ENCODE results near the gene SNAPIN. TPM values are rescaled to one million over a fixed set of nuclear protein-coding genes. Genes with fewer than 3 reads are reported as not detected.

SNAPIN gene
- 50.2 to 65.2 TPM (median 55.4 TPM) in 5 replicates for total RNA-seq (2022; extraction: Qiagen RNA extraction; ENCODE audit: low read depth)

DNA sequence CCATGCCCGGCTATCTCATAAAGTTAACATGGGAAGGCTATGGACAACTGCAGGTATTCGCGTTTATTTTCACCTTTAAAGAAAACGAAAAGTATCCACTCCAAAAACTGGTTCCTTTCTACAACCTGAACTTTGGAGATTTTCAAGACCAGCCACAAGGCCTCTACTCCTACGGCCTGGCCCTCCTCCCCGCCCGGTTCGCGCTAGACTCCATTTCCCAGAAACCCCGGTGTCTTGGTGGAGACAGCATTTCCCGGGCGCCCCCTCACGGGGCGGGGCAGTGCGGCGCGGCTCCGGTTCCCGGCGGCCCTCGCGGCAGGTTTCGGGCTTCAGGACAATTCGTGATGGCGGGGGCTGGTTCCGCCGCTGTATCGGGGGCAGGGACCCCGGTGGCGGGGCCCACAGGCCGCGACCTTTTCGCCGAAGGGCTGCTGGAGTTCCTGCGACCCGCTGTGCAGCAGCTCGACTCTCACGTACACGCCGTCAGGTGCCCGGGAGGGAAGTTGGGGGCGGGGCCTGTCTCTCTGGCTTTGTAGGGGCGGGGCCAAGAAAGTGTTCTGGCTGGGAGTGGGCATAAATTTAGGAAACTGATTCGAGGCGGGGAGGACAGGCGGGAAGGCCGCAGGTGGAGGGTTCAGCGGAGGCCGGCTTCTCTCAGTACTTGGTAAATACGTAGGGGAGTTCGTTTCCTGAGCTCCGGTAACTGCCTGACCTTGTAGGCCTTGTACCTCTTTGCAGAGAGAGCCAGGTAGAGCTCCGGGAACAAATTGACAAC lies at the start of gene SNAPIN:
SNAPIN (plus strand) TSS at position 304 of the 775 bp plus-strand sequence; CDS start at position 345, 41 bp downstream.

DNA sequence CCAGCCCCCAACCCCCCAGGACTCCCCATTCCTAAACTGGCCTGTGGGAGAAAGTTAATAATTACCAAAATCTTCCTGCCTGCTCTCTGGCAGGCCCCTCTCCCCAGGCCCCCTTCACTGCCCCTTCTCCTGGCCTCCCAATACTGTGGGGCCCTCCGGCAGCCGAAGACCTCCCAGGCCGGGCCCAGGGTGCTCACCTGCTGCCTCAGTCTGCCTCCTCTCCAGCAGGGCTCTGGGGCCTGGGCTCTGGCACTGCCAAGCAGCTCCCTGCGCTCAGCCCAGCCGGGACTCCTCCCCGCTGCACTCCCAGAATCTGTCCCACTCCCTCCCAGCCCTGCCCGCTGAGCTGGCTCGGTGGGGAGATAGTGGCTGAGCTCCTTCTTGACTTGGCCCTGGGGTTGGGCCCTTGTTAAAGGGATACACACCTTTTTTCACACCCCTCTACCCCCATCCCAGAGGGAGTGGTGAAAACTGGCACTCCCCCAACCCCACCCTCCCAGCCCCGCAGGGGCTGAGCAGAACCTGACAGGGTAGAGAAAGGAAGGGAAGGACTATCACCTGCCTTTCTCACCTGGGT lies 45.7 kb upstream of the SNAPIN start, which contains the start of gene S100A16:
S100A16 (minus strand) TSS at position 383 of the 577 bp plus-strand sequence. CDS start 4,986 bp downstream, outside the sequence.

GRCh38 chr1:153616144-153616916 lies 42.2 kb upstream of the SNAPIN start, which contains the start of gene S100A14:
S100A14 (minus strand) TSS chr1:153616325; CDS start chr1:153615858, 467 bp downstream.

GRCh38 chr1:153626904-153627714 lies 31.4 kb upstream of the SNAPIN start, which contains the start of gene S100A13:
S100A13 (minus strand) TSS chr1:153627505; CDS start chr1:153626472, 1,033 bp downstream.

DNA sequence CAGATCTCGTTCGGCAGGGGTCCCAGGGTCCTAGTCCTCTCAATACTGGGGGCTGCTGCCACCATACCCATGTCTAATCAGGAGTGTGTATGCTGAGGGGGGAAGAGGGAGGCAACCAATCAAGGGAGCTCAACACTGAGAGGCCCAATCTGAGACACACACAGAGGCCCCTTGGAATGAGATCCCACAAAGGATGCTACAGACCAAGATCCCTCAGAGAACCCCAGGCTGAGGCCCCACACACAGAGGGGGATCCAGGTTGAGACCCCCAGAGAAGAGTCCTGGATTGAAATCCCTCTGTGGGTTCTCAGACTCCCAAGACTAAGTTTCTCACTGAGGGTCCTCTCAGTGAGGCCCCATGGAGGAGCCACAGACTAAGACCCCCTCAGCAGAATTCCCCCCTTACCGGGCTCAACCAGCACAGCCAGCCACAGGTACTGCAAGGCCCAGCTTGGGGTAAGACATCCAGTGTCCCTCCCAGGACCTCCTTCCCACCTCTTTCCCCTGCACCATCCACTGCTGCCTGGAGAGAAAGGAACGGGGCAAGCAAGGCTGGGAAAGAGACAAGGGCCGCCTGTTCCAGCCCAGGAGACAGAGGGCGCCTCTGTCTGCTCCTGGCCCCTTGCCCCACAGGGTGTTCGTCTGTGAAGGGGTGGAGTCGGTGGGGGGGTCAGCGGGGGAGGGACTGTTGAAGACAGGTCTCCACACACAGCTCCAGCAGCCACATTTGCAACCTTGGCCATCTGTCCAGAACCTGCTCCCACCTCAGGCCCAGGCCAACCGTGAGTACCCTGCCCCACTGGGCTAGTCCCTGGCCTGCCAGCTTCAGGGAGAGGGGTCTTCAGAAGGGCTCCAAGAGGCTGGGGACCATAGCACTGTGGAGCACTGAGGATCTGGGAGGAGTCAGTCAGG lies 30.5 kb upstream of the SNAPIN start, which contains the start of gene S100A1:
S100A1 (plus strand) TSS at position 720 of the 912 bp plus-strand sequence. CDS start 2,088 bp downstream, outside the sequence.

GRCh38 chr1:153633754-153634665 lies 24.5 kb upstream of the SNAPIN start, which contains the start of gene CHTOP:
CHTOP (plus strand) TSS chr1:153634066; CDS start chr1:153636589, 2,523 bp downstream.

DNA sequence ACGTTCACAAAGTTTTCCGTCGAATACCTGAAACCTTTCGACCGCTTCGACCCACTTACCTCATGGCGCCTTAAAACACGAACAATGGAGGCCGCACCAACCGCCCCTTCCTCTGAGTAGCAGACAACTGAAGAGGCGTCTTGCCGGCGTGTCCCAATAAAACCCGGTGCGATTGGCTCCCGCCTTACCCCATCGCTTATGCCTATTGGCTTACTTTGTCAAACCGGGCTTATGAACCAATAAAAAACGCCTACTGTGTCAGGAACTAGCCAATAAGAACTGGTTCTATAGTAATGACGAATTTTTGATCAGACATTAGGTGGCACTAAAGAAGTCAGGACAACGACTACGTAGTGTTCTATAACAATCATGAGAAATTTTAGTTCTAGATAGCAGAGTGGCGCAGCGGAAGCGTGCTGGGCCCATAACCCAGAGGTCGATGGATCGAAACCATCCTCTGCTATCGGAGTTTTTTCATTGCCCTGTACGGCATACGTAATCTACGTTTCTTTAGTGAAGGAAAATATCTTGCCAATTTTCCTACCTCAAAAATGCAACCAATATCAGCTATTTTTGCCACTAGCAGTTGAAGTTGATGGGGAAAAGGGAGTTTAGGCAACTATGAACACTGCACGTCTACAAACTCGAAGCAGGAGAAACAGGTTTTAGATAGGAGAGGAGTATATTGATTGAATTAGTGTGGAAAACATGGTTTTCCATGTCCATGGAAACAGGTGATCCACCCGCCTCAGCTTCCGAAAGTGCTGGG lies 12.5 kb downstream of the SNAPIN start, which contains the start of gene ILF2:
ILF2 (minus strand) TSS at position 135 of the 769 bp plus-strand sequence; CDS start at position 64, 71 bp downstream.

DNA sequence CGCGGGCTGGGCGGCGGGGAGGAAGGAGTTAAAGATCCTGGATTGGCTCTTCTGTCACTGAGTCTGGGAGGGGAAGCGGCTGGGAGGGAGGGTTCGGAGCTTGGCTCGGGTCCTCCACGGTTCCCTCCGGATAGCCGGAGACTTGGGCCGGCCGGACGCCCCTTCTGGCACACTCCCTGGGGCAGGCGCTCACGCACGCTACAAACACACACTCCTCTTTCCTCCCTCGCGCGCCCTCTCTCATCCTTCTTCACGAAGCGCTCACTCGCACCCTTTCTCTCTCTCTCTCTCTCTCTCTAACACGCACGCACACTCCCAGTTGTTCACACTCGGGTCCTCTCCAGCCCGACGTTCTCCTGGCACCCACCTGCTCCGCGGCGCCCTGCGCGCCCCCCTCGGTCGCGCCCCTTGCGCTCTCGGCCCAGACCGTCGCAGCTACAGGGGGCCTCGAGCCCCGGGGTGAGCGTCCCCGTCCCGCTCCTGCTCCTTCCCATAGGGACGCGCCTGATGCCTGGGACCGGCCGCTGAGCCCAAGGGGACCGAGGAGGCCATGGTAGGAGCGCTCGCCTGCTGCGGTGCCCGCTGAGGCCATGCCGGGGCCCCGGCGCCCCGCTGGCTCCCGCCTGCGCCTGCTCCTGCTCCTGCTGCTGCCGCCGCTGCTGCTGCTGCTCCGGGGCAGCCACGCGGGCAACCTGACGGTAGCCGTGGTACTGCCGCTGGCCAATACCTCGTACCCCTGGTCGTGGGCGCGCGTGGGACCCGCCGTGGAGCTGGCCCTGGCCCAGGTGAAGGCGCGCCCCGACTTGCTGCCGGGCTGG lies 20.2 kb downstream of the SNAPIN start, which contains the start of gene NPR1:
NPR1 (plus strand) TSS at position 170 of the 818 bp plus-strand sequence; CDS start at position 591, 421 bp downstream.

Other genes starting within 250 kb of the SNAPIN start
- not detected in 5 replicates for gene S100A7A, start 242.2 kb upstream of the SNAPIN start, total RNA-seq (2022; extraction: Qiagen RNA extraction; ENCODE audit: low read depth)
- not detected in 5 replicates for gene S100A7, start 198.1 kb upstream of the SNAPIN start, total RNA-seq (2022; extraction: Qiagen RNA extraction; ENCODE audit: low read depth)
- 3,257 to 3,743 TPM (median 3,382 TPM) in 5 replicates for gene S100A6, start 122.7 kb upstream of the SNAPIN start, total RNA-seq (2022; extraction: Qiagen RNA extraction; ENCODE audit: low read depth)
- gene S100A5, start 117.8 kb upstream of the SNAPIN start, total RNA-seq (2022; extraction: Qiagen RNA extraction; ENCODE audit: low read depth) = 0.41 to 1.7 TPM (median 0.88 TPM) in 5 replicates
- 1,529 to 1,824 TPM (median 1,687 TPM) in 5 replicates for gene S100A4, start 112.9 kb upstream of the SNAPIN start, total RNA-seq (2022; extraction: Qiagen RNA extraction; ENCODE audit: low read depth)
- gene S100A3, start 109.4 kb upstream of the SNAPIN start, total RNA-seq (2022; extraction: Qiagen RNA extraction; ENCODE audit: low read depth) = 86.7 to 117 TPM (median 103 TPM) in 5 replicates
- gene S100A2, start 92.9 kb upstream of the SNAPIN start, total RNA-seq (2022; extraction: Qiagen RNA extraction; ENCODE audit: low read depth) = 19.1 to 29.3 TPM (median 27.2 TPM) in 5 replicates
- gene S100A16, start 45.6 kb upstream of the SNAPIN start, total RNA-seq (2022; extraction: Qiagen RNA extraction; ENCODE audit: low read depth) = 374 to 526 TPM (median 478 TPM) in 5 replicates
- gene S100A14, start 42.4 kb upstream of the SNAPIN start, total RNA-seq (2022; extraction: Qiagen RNA extraction; ENCODE audit: low read depth) = 0.55 to 1.3 TPM (median 0.80 TPM) in 5 replicates
- 158 to 174 TPM (median 170 TPM) in 5 replicates for gene S100A13, start 31.2 kb upstream of the SNAPIN start, total RNA-seq (2022; extraction: Qiagen RNA extraction; ENCODE audit: low read depth)
- gene S100A1, start 30.3 kb upstream of the SNAPIN start, total RNA-seq (2022; extraction: Qiagen RNA extraction; ENCODE audit: low read depth) = 0.55 to 0.96 TPM (median 0.83 TPM) in 3 of 5 replicates, not detected in the others
- 66.8 to 83.3 TPM (median 79.6 TPM) in 5 replicates for gene CHTOP, start 24.6 kb upstream of the SNAPIN start, total RNA-seq (2022; extraction: Qiagen RNA extraction; ENCODE audit: low read depth)
- 260 to 318 TPM (median 271 TPM) in 5 replicates for gene ILF2, start 12.3 kb downstream of the SNAPIN start, total RNA-seq (2022; extraction: Qiagen RNA extraction; ENCODE audit: low read depth)
- gene NPR1, start 20.0 kb downstream of the SNAPIN start, total RNA-seq (2022; extraction: Qiagen RNA extraction; ENCODE audit: low read depth) = 0.46 to 1.5 TPM (median 1.2 TPM) in 5 replicates
- 14.3 to 22.7 TPM (median 21.4 TPM) in 5 replicates for gene INTS3, start 69.3 kb downstream of the SNAPIN start, total RNA-seq (2022; extraction: Qiagen RNA extraction; ENCODE audit: low read depth)
- 0.95 to 2.6 TPM (median 1.3 TPM) in 5 replicates for gene SLC27A3, start 116.7 kb downstream of the SNAPIN start, total RNA-seq (2022; extraction: Qiagen RNA extraction; ENCODE audit: low read depth)